NCI-H446 (cell line): ENCODE results near the gene TPGS2.
"Not testable (repeated sequence)": the region's sequence is repeated elsewhere in the genome, so short reads cannot be mapped to it uniquely, and the experiment has no call there.

ENCODE experiments used
- DNase-seq, 2 experiments: peaks; one replicate each; lab custom pipeline; 2025; lab: John Stamatoyannopoulos, UW

TPGS2 gene

DNA sequence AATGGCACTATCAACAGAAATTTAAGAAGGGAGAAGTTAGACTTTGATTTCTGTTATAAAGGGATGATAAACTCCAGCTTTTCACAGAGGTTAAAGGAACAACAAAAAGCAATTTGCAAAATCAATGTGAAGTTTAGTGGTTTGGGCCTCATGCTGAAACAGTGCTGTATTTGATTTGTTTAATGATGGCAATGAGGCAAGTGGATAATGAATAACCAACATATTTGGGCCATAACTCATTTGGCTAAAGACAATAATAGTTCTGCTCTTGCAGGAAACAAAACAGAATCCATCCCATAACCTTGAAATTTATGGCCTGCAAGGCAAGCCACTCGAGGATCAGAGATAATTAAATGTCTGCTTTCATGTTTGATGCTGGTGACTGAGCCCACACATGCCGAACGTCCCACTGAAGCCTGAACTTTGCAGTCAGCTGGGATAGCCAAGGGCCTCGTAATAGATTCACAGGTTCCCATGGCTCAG lies 56.5 kb downstream of the TPGS2 start:
- DNase-seq, result no peak

DNA sequence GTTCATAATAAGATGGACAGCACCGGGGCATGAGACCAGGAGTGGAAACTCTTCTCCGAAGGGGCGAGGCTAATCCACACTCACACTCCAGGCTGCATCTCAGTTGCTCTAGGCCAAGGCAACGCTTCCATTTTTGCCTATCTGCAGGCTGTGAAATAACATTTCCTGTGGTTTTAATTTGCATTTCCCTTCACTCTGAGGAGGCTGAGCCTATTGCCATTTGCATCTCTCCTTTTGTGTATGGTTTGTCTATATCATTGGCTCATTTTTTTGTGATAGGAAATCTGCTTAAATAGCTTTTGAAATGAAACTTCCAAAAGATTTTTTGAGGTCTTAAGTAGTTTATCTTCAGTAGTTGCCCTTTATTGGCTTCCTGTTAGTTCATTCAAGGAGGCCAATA lies 57.6 kb downstream of the TPGS2 start:
- no peak for DNase-seq

DNA sequence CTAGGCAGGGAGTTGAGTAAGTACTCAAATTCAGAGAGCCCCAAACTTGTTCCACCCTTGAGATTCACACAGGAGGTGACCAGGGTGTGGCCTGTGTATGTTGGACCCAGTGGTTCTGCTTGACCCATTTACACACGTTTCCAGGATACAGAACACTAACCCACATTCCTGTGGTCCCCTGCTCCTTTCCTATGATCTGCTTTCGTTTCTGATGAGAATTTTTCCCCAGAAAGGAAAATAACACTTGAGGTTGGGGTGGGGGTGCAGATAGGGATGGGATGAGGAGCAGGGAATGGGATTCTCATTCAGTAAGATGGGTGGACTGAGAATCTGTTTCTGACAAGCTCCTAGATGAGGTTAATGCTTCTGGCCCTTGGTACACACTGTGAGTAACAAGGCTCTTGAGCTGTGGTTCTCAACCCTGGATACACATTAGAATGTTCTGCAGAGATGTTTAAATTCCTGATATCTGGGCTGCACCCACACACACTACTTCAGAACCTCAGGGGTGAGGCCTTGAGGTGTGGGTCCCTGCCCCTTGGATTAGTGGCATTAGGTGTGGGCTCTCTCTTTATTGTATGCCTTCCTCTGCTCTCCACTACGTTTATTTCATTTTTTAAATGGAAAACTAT lies 58.4 kb downstream of the TPGS2 start:
- no peak for DNase-seq

DNA sequence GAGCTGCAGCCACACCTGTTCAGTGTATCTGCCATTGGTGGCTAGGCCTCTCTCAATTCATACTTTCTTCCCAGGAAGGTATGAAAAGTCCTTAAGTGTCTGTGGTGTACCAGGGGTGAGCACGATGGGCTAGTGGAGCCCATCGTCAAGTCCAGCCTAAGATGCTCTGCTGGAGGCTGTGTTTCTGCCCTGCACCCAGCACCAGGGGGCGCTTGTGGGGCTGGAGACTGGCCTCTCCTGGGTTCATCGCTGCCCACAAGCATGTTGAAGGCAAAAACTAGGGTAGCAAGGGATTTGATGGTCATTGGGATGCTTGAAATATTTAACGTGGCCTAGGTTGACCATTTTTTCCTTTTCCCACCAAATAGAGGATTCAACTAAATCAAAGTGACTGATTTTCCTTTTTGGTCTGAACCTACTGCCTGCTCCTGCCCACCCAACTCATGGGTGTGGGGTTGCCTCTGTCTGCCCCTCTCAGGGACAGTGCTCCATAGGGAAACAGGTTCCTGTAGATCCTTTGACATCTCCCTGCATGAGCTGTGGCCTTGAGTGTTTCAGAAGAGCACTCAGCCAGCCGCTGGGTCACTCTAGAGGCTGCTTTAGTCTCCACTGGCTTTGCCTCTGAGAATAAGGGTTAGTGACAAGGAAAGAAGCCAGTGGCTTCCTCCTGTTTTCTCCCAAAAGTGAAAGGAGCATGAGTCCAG lies 59.0 kb downstream of the TPGS2 start:
- DNase-seq, result peak in 1 of 2 experiments; percentile 4

DNA sequence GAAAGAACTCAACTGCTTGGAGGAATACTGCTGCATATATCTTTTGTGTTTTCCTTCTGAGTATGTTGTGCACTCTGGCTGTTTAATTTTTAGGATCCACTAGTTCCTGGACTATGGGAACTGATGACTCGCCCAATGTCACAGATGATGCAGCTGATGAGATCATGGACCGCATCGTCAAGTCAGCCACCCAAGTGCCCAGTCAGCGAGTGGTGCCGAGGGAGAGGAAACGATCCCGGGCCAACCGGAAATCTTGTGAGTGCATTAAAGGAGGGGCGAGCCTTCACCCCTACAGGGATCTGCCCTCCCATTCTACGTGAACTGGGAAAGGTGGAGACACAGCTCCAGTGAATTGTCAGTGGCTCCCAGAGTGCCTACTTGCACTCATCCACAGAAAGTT lies 59.6 kb downstream of the TPGS2 start:
- no peak for DNase-seq

DNA sequence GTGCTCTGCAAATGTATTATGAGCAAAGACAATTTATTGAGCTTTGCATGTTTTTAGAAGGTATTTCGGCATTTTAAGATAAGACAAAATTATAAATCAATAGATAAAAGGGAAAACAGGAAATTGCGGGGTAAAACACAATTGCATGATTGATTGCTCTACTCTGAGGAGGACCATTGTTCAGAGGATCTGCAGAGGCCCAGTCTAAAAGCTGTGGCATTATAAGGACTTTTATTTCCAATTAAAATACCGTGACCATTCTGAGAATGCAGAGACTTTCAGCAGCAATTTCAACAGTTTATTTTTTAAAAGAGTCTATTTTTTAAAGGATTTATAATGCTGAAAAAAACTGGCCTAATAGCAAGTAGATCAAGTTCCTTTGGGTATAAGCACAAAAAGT lies 62.0 kb downstream of the TPGS2 start:
- DNase-seq, result no peak

DNA sequence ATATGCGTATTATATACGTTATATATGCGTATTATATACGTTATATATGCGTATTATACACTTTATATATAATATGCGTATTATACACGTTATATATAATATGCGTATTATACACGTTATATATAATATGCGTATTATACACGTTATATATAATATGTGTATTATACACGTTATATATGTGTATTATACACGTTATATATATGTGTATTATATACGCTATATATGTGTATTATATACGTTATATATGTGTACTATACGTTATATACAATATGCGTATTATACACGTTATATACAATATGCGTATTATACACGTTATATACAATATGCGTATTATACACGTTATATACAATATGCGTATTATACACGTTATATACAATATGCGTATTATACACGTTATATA lies 65.8 kb downstream of the TPGS2 start:
- DNase-seq, result not testable (repeated sequence)

DNA sequence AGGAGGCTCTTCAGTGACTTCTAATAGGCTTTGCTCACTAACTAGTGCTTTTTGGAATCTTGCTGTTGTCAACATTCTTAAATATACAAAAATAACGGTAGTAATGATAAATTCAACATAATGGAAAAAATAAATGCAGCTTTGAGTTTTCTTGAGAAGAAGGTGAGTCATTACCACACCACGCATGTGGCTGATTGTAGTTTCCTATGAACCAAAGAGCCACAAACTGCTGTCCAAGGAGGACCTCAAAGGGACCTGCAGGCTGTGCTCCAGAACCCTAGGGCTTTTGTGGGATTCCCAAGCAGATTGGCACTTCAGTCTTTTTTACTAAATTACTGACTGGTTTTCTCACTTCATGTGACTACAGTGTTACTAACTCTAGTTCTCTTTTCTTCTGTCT lies 66.7 kb downstream of the TPGS2 start:
- DNase-seq, result no peak

DNA sequence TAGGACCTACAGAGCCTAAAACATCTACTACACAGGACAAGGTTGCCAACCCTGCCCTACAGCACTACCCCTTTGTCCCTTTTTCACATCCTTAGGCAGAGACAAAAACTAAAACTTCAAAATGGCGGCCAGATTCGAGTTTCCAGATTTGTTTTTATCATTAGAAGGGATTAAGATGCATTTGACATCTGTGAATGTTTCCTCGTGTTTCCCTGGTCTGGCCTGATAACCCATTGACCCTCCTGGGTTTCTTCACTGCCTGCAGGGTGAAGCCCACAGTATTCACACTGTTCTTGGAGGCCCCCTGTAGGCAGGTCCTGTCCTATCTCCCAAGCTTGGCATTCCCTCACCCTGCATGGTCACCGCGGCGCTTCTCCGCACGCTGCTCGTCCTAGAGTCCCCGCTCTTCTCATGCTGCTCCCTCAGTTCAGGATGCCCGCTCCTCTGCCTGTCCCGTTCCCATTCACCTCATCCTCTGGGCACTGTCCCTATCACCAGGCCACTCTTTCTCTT lies 67.6 kb downstream of the TPGS2 start:
- DNase-seq, result no peak

DNA sequence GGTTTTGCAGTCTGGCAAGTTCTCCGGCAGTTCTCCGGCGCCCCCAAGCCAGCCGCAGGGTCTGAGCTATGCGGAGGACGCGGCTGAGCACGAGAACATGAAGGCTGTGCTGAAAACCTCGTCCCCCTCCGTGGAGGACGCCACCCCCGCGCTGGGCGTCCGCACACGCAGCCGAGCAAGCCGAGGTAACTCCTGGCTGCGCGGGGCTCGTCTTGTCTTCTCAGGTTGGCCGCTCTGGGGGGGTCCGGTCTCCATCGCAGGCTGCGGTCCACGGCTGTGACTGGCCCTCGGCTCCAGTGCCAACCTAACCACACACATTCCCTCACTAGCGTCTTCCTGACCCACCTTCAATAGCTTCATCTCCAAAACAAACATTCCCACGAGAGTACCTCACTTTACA lies 68.2 kb downstream of the TPGS2 start:
- no peak for DNase-seq

DNA sequence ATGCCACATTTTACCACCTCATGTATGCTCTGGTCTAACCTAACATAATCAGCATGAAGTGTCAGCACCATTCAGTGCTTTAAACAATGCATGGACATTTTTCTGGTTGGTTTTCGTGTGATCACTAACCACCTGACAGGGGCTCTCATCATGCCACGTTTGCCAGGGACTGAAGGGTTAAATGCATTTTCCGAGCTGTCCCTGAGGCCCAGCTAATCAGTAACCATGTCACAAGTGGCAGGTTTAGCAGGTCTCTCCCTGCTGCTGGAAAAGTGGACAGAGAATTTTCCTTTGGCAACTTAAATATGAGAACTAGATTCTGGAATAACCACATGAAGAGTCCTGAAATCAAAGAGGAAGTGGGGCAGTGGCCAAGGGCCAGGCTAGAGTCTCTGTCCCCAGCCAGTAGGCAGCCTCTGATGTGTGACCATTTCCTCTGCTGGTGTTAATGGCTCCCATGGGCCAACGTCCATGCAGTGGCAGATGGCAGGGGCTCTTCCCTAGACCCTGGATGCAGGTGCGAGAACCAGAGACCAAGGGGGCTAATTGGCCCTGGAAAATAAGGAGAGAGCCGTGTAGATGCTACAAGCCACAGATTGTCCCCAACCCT lies 69.5 kb downstream of the TPGS2 start:
- DNase-seq, result no peak

DNA sequence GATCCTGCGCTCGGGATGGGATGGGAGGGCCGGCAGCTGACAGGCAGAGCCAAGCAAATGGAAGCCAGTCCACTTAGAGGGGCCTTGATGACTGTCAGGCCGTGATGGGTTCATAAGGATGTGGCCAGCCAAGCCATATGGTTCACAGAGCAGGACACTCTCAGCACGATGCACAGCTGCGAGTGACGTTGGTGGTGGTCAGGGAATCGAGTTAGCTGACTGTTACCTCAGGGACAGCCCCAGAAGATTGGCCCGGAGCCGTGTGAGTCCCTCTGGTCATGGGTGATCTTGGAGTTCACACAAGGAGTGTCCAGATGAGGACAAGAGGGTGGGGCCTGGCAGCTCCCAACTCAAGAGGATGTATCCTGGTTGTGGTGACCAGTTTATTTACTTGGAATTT lies 70.2 kb downstream of the TPGS2 start:
- no peak for DNase-seq

DNA sequence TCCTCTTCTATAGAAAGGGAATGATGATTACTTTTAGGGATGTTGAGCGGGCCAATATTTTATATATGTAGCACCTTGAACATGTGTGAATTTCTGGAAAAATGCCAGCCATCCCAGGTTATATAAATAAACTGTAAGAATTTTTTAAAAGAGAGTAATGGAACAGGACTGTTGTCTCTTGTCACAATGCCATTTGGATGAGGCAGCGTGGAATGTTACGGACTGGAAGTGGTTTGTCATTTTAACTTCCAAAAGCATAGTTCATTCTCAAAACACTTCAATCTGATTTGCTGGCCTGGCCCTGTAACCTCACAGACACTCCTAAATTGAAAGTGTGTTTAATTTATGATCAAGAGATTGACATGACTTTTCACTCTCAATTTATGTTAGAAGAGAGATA lies 70.8 kb downstream of the TPGS2 start:
- no peak for DNase-seq

DNA sequence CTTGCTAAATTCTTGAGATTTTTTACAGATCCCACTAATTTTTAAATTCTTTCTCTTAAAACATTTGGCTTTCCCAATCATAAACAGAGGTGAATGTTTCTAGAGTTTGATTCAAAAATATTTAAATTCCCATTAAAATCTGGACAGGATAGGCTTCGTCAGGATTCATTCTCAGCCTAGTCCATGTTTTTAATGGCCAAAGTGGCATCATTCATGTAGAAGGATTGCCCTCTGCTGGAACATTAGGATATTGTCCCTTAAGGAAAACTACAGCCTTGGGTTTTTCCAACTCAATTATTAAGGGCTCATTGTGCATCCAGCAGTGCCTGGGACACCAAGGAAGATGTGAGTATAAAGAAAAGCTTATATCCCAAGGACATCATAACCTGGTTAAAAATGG lies 71.7 kb downstream of the TPGS2 start:
- peak; percentile 33 to 64 for DNase-seq

DNA sequence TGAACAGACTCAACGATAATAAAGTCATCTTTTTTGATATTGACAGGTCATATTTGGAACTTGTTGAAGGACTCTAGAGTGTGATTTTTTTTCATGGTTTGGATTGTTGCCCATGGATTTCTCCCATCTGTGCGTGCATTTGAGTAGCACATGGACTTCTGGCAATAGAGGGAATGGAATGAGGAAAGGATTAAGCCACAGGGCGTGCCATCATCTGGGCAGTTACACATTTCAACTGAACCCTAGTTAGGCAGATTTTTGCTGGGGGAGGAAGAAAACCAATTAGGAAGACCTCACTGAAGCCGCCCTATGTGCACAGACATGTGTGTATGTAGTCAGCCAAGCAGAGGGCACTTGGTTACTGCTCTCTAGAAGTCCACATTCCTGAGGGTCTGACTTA lies 72.6 kb downstream of the TPGS2 start:
- DNase-seq, result peak; percentile 10 to 70

DNA sequence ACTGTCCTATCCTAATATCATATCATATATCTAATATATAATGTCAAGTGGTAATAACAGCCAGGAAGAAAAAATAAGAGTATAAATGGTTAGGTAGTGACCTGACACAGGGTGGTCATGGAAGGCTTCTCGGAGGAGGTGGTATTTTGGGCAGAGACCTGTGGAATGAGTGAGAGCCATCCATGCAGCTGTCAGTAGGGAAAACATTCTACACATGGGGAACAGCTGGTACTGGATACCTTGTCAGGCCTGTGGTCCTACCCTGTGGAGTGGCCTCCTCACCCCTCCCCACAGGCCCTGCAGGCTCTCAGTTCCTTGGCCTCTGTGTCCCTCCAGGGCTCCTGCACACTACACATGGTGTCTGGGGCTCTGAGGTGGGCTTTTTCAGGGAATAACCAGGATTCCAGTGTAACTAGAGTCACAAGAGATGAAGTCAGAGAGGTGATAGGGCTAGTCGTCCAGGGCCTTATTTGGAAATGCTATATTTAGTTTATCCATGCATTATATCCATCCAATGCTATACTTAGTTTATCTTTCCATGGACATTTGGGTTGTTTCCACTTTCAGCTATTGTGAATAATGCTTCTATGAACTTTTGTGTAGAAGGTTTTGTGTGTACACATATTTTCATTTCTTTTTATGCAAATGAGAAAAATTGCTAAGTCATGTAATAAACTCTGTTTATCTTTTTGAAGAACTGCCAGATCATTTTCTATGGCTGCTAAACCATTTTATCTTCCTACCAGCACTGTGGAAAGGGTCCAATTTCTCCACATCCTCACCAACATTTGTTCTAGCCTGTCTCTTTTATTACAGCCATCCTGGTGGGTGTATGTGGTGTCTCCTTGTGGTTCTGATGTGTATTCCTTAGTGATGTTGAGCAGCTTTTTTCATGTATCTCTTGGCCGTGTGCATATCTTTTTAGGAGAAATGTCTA lies 75.6 kb downstream of the TPGS2 start:
- no peak for DNase-seq

DNA sequence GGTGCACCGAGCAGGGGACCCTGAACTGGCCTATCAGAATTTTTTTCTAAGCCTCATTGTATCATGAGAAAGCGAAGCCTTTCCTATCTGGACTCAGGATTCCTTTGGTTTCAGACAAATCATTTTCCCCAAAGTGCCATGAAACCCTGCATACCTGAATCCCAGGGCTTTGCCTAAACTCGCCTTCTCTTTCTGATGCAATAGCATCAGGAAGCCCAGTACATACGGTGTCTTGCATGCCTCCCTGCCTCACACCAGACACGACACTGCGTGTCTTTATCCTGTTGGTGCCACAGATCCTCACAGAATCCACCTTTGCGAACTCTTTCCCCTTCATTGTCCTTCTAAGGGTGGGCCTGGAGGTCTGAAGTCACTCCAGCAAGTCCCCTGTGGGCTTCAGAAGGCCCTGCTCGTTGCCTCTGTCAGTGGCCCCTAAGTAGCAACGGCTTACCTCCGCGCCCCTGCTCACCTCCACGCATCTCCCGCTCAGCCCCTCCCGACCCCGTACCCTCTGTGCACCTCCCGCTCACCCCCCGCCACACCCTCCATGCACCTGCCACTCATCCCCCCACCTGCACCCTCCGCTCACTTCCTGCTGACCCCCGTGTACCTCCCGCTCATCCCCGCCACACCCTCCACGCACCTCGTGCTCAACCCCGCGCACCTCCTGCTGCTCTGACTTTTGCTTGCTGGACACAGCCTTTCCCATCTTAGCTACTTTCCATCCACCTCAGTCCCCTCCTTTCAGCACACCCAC lies 83.4 kb downstream of the TPGS2 start:
- no peak for DNase-seq

DNA sequence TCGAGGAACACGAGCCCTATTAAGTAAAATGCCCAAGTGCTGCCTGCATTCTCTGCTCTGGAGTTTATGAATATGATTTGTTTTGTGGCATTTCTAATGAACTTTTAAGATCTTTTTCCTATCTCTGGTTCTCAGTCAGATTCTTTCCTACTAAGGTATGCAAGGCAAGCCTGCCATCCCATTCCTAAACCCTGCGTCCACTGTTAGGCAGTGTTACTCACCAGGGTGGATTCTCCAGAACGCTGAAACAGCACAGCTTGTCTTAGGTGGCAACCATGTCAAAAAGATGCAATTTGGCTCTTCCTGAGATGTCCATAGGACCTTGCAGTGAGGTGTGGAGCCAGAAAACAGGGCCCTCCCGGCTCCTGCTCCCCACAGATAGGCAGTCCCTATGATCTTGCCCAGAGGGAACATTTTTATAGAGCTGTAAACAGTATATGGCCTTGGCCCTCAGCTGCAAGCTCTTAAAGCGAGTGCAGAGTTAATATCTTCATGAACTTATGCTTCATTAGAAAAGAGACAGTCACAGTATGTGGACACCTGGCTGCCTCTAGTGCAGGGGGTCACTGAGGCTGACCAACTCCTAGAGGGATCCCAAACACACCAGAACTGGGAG lies 84.4 kb downstream of the TPGS2 start:
- no peak for DNase-seq
